OCI-LY1 (cell line): Measurements from ENCODE around the gene OPN3.

Source experiments
- EZH2 ChIP-seq: fragments of 200-600 bp; sonication (generic), shearing (Covaris generic); IDR thresholded peaks from 2 replicates; pipeline ENCODE4 v1.8.0; 2017; ENCODE audit warnings: borderline replicate concordance, mixed run types, mild to moderate bottlenecking, antibody characterized with exemption, low read length, moderate library complexity, mixed read lengths
- TF ChIP-seq, protein P1 (sequence below): fragments of 200-600 bp; sonication (generic), shearing (Covaris generic); IDR thresholded peaks from 2 replicates; pipeline ENCODE4 v1.5.1; 2017; ENCODE audit warnings: mild to moderate bottlenecking, antibody characterized with exemption, low read length, moderate library complexity, mixed read lengths

- TF ChIP-seq, protein P1, sequence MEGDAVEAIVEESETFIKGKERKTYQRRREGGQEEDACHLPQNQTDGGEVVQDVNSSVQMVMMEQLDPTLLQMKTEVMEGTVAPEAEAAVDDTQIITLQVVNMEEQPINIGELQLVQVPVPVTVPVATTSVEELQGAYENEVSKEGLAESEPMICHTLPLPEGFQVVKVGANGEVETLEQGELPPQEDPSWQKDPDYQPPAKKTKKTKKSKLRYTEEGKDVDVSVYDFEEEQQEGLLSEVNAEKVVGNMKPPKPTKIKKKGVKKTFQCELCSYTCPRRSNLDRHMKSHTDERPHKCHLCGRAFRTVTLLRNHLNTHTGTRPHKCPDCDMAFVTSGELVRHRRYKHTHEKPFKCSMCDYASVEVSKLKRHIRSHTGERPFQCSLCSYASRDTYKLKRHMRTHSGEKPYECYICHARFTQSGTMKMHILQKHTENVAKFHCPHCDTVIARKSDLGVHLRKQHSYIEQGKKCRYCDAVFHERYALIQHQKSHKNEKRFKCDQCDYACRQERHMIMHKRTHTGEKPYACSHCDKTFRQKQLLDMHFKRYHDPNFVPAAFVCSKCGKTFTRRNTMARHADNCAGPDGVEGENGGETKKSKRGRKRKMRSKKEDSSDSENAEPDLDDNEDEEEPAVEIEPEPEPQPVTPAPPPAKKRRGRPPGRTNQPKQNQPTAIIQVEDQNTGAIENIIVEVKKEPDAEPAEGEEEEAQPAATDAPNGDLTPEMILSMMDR, result no peak
- no peak for TF ChIP-seq EZH2
Measured at GRCh38 chr1:241603731-241604245, 36.4 kb downstream of the OPN3 start.
